ENCODE measurements around the gene PROSER3. TPM values are rescaled to one million over a fixed set of nuclear protein-coding genes. Genes with fewer than 3 reads are reported as not detected.

PROSER3 gene
- total RNA-seq, 1 donor from 2014 or later: 41.7 TPM

GRCh38 chr19:35713506-35713850 is 44.5 kb upstream of the PROSER3 start:
- peaks cover 11% of the 10 kb centered on the region for H3K4me1 Mint-ChIP-seq (ENCODE audit: low read depth, unreplicated experiment)
- H3K36me3 Mint-ChIP-seq (ENCODE audit: unreplicated experiment): no peaks in the 10 kb centered on the region
- no peak for TF ChIP-seq CTCF (IDR thresholded peaks at IDR 0.05; ENCODE audit: partially characterized antibody, unreplicated experiment)
- peaks cover 6% of the 10 kb centered on the region for H3K9me3 Mint-ChIP-seq (ENCODE audit: unreplicated experiment)
- peaks cover 10% of the 10 kb centered on the region for H3K27me3 Mint-ChIP-seq (ENCODE audit: unreplicated experiment)
- H3K27ac Mint-ChIP-seq (ENCODE audit: unreplicated experiment): no peak overlapping the region
- DNase-seq: no peak
- H3K4me3 Mint-ChIP-seq (ENCODE audit: unreplicated experiment): no peak overlapping the region

- DNase-seq: no peak
- no peak overlapping the region for H3K4me3 Mint-ChIP-seq (ENCODE audit: unreplicated experiment)
- peaks cover 4% of the 10 kb centered on the region for H3K9me3 Mint-ChIP-seq (ENCODE audit: unreplicated experiment)
- TF ChIP-seq CTCF (IDR thresholded peaks at IDR 0.05; ENCODE audit: partially characterized antibody, unreplicated experiment): no peak
- H3K36me3 Mint-ChIP-seq (ENCODE audit: unreplicated experiment): no peaks in the 10 kb centered on the region
- H3K27me3 Mint-ChIP-seq (ENCODE audit: unreplicated experiment): peaks cover 9% of the 10 kb centered on the region
- H3K27ac Mint-ChIP-seq (ENCODE audit: unreplicated experiment): no peak overlapping the region
- peaks cover 11% of the 10 kb centered on the region for H3K4me1 Mint-ChIP-seq (ENCODE audit: low read depth, unreplicated experiment)
Observed at GRCh38 chr19:35713904-35714495, 44.0 kb upstream of the PROSER3 start.

GRCh38 chr19:35714601-35715354 is 43.2 kb upstream of the PROSER3 start:
- Mint-ChIP-seq H3K4me1 (ENCODE audit: low read depth, unreplicated experiment) (peaks cover 14% of the 10 kb centered on the region), H3K27me3 (ENCODE audit: unreplicated experiment) (peaks cover 9% of the 10 kb centered on the region), H3K27ac (ENCODE audit: unreplicated experiment) (no peak overlapping the region), H3K4me3 (ENCODE audit: unreplicated experiment) (peak overlapping the region; percentile 76), H3K36me3 (ENCODE audit: unreplicated experiment) (no peaks in the 10 kb centered on the region), H3K9me3 (ENCODE audit: unreplicated experiment) (peaks cover 4% of the 10 kb centered on the region)
- TF ChIP-seq CTCF (IDR thresholded peaks at IDR 0.05; ENCODE audit: partially characterized antibody, unreplicated experiment): no peak
- DNase-seq: no peak

GRCh38 chr19:35715355-35715809 is 42.6 kb upstream of the PROSER3 start:
- H3K27me3 Mint-ChIP-seq (ENCODE audit: unreplicated experiment): peaks cover 12% of the 10 kb centered on the region
- peaks cover 6% of the 10 kb centered on the region for H3K9me3 Mint-ChIP-seq (ENCODE audit: unreplicated experiment)
- no peak for TF ChIP-seq CTCF (IDR thresholded peaks at IDR 0.05; ENCODE audit: partially characterized antibody, unreplicated experiment)
- H3K4me1 Mint-ChIP-seq (ENCODE audit: low read depth, unreplicated experiment): peaks cover 16% of the 10 kb centered on the region
- DNase-seq: no peak
- peaks cover 4% of the 10 kb centered on the region for H3K36me3 Mint-ChIP-seq (ENCODE audit: unreplicated experiment)
- H3K27ac Mint-ChIP-seq (ENCODE audit: unreplicated experiment): no peak overlapping the region
- H3K4me3 Mint-ChIP-seq (ENCODE audit: unreplicated experiment): no peak overlapping the region

All from glutamatergic neuron (in vitro differentiated cells).